Measurements from ENCODE around the gene MYL7. TPM values are rescaled to one million over a fixed set of nuclear protein-coding genes. Genes with fewer than 3 reads are reported as not detected.

The MYL7 gene
- total RNA-seq, 1 experiment from 2014 or later, result 5.7 TPM

- no peak overlapping the region for H3K4ac ChIP-seq (ENCODE audit: low read depth, low read length)
- H3K4me1 ChIP-seq (ENCODE audit: insufficient read depth, low read length), result no peaks in the 10 kb centered on the region; the same call in 1 of the 2 replicates
- no peak overlapping the region for H2BK12ac ChIP-seq (ENCODE audit: insufficient read length, low read depth, low read length)
- TF ChIP-seq, protein P1, sequence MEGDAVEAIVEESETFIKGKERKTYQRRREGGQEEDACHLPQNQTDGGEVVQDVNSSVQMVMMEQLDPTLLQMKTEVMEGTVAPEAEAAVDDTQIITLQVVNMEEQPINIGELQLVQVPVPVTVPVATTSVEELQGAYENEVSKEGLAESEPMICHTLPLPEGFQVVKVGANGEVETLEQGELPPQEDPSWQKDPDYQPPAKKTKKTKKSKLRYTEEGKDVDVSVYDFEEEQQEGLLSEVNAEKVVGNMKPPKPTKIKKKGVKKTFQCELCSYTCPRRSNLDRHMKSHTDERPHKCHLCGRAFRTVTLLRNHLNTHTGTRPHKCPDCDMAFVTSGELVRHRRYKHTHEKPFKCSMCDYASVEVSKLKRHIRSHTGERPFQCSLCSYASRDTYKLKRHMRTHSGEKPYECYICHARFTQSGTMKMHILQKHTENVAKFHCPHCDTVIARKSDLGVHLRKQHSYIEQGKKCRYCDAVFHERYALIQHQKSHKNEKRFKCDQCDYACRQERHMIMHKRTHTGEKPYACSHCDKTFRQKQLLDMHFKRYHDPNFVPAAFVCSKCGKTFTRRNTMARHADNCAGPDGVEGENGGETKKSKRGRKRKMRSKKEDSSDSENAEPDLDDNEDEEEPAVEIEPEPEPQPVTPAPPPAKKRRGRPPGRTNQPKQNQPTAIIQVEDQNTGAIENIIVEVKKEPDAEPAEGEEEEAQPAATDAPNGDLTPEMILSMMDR (conservative IDR thresholded peaks at IDR 0.05), result no peak
- no peaks in the 10 kb centered on the region; a peak in 1 of 5 replicates for H3K9me3 Mint-ChIP-seq
- no peak overlapping the region; a peak in 1 of 7 replicates for H3K27ac Mint-ChIP-seq
- no peak overlapping the region for H2AK5ac ChIP-seq (ENCODE audit: insufficient read length, low read length)
- H2BK20ac ChIP-seq (ENCODE audit: low read depth, low read length, poor library complexity, severe bottlenecking), result no peak overlapping the region
- no peak overlapping the region for H2BK120ac ChIP-seq (ENCODE audit: low read depth, low read length, poor library complexity, severe bottlenecking)
- no peak overlapping the region for H2BK15ac ChIP-seq (ENCODE audit: low read depth, low read length)
- H3K4me1 Mint-ChIP-seq, result peaks cover 8 to 18% of the 10 kb centered on the region in 2 experiments
- H3K56ac ChIP-seq (ENCODE audit: insufficient read length, low read depth, low read length), result no peak overlapping the region
- no peak overlapping the region for H2AFZ ChIP-seq (ENCODE audit: low read length)
- peaks cover 10% of the 10 kb centered on the region for H3K23me2 ChIP-seq (ENCODE audit: insufficient read length, low read depth, low read length, poor library complexity, severe bottlenecking)
- H3K27me3 ChIP-seq (ENCODE audit: insufficient read depth, low read length), result no peaks in the 10 kb centered on the region; the same call in 1 of the 2 replicates
- no peak overlapping the region for H3K18ac ChIP-seq (ENCODE audit: insufficient read length, low read depth, low read length)
- no peak overlapping the region for H4K8ac ChIP-seq (replicated peaks; ENCODE audit: insufficient read length, low read depth, low read length)
- H3K4me2 ChIP-seq (ENCODE audit: insufficient read depth, insufficient read length, low read length), result no peak overlapping the region
- H3K79me2 ChIP-seq (ENCODE audit: insufficient read depth, low read length), result no peaks in the 10 kb centered on the region
- H3T11ph ChIP-seq (ENCODE audit: low read length), result no peak overlapping the region
- H3K36me3 Mint-ChIP-seq (ENCODE audit: insufficient read depth in 1 of 3, low read depth in 3 of 3), result no peaks in the 10 kb centered on the region
- H3K79me1 ChIP-seq (ENCODE audit: insufficient read depth, low read depth, low read length, poor library complexity, severe bottlenecking), result no peaks in the 10 kb centered on the region
- H4K5ac ChIP-seq (ENCODE audit: insufficient read length, low read depth, low read length), result no peak overlapping the region
- H4K91ac ChIP-seq (ENCODE audit: insufficient read length, low read depth, low read length), result no peak overlapping the region
- H3K4me3 Mint-ChIP-seq, result no peak overlapping the region
- no peak for DNase-seq
- no peak overlapping the region for H3K14ac ChIP-seq (ENCODE audit: insufficient read depth, low read length)
- WGBS (ENCODE audit: extremely low coverage, insufficient read length, low lambda C conversion rate), result no CpG with 5 or more reads among the region's 10 CpGs
- H4K20me1 ChIP-seq (ENCODE audit: control insufficient read depth, insufficient read depth, insufficient read length), result no peaks in the 10 kb centered on the region
- no peak overlapping the region for H2BK5ac ChIP-seq (ENCODE audit: insufficient read length, low read length)
- no peaks in the 10 kb centered on the region for H3K9me3 ChIP-seq (ENCODE audit: control insufficient read depth, low read depth, low read length)
- no peak overlapping the region for H3K9ac ChIP-seq (ENCODE audit: extremely low read depth, insufficient read length, low read length)
- no peak overlapping the region for H3K27ac ChIP-seq (ENCODE audit: insufficient read length, low read depth, low read length)
- H3K27me3 Mint-ChIP-seq (ENCODE audit: low read depth), result peaks cover 31% of the 10 kb centered on the region
- H3K23ac ChIP-seq (ENCODE audit: insufficient read length, low read depth, low read length), result no peak overlapping the region
These were observed 40.5 kb downstream of the MYL7 start for GRCh38 chr7:44100458-44101302.

All from H9 (cell line).